ENCODE results near the gene SLBP.

Gene SLBP

DNA sequence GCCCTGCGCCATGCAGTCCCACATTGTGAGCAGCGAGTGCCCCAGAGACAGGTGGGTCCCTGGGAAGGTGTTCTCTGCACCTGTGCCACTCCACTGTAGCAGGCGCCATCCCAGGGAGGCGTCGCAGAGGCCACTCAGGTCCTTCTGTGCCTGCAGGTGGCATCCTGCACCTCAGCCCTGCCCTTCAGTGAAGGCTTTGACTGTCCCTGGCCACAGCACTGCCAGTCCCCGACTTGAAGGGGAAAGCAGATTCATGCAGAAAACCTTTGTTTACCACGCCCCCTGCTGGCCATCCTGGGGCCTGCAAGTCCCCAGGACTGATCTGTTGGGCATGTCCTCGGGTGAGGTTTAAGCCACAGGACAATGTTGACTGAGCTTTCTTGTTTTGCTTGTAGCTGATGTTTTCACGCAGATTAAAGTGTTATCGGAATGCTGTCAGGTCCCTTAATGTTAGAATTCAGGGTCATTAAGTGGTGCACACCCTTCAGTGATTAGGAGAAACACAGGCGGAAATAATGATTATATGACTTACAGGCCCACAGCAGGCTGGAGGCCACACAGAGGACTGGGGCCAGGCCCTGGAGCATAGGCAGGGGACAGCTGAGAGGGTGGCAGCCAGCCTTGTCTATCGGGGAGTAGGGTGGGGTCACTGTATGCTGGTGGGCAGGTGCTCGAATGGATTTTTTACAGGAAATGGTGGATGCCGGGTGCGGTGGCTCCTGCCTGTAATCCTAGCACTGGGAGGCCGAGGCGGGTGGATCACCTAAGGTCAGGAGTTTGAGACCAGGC, 14.2 kb upstream of the SLBP start:
- DNase-seq = peak; percentile 20 to 88 (median 79)

DNA sequence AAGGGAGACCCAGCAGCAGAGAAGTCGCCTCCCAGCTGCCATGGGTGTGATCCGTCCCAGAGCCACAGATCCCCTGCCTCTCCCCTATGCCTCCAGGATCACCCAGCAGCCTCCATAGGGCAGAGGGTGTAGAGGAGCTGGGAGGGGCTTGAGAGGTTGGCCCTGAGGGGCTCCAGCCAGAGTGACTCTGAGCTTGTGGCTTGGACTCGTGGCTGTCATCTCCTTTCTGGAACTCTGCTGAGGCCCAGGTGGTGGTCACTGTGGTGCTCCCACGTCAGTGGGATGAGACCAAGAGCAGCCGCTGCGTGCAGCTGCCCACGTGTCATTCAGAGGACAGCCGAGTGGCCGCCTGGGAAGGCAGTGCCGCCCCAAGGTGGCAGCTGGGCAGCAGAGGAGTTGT, 13.4 kb upstream of the SLBP start:
- DNase-seq = no peak

DNA sequence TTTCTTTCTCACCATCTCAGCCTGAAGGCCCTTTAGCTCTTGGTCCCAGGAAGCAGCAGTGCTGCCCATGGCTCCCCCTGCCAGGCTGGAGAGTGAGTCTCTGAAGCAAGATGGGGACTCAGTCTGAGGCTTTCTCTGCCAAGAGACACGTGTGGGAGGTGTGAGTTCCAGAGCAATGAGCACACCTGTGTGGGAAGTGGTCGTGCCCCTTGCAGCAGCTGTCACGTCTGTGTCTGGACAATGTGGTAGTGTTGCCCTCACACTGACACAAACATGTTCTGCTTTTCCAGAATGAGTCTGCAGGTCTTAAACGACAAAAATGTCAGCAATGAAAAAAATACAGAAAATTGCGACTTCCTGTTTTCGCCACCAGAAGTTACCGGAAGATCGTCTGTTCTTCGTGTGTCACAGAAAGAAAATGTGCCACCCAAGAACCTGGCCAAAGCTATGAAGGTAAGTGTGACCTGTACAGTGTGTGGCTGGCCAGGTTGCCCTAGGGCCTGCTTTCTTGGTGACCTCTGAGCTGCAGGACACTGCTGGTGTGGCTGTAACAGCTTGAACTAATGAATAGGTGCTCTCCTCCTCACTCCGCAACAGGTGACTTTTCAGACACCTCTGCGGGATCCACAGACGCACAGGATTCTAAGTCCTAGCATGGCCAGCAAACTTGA, 11.1 kb upstream of the SLBP start:
- DNase-seq = no peak

DNA sequence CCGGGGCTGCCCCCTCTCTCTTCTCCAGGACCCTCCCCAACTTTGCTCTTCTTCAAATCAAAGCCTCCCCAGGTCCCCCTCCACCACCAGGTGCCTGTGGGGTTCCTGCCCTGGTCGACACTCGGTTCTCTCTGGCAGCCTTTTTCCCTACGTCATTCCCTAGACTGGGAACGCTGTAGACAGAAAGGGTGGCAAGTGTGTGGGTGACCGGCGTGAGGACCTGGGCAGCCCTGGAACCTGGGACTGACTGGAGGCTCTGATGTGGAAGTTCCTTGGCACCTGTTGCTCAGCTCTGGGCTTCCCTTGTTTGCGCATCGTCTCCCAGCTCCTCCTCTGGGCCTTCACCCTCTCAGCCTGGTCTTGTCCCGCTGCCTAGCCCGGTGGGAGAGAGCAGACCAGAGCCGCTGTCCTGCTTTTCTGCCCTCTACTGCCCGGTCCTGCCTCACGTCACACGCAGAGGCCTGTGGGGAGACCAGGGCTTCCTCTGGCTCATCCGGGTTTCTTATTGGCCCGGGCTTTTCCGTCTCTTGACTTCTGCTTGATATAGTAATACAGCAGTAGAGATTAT, 10.5 kb upstream of the SLBP start:
- no peak for DNase-seq

DNA sequence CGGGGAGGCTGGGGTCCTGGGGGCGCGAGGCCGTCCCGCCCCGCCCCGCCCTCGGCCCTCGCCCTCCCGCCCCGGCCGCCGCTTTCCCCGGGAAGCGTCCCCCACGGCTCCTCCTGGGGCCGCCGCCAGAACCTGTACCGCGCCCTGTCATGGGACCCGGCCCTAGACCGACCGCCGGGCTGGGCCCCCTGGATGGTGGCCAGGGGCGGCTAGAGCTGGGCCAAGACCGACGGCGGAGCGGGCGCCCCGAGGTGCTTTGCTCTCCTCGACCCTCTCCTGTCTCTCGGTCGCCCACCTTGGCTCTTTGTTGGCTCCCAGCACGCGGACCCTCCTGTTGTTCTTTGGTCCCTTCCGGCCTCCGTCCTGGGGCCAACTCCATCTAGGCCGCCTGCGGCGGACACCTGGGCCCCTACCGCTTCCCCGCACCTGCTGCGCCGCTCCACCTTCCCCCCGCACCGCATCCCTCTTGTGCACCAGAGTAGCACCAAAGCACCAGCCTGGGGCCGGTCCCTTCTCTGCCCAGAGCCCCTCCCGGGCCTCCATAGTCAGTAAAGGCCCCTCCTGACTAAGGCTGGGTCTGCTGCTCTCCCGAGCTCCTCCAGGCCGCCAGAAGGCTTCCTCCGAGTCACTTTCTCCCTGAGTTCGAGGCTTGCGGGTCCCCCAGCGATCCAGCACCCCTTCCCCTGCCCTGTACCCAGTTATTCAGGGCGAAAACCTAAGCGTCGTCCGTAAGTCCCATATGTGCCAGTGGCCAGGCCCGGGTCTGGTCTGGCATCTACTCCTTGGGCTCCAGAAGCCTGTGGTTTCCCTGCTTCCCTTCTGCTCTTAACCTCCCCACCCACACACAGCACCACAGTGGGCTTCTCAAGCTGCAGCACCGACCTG, 9.8 kb upstream of the SLBP start:
- no peak for DNase-seq

DNA sequence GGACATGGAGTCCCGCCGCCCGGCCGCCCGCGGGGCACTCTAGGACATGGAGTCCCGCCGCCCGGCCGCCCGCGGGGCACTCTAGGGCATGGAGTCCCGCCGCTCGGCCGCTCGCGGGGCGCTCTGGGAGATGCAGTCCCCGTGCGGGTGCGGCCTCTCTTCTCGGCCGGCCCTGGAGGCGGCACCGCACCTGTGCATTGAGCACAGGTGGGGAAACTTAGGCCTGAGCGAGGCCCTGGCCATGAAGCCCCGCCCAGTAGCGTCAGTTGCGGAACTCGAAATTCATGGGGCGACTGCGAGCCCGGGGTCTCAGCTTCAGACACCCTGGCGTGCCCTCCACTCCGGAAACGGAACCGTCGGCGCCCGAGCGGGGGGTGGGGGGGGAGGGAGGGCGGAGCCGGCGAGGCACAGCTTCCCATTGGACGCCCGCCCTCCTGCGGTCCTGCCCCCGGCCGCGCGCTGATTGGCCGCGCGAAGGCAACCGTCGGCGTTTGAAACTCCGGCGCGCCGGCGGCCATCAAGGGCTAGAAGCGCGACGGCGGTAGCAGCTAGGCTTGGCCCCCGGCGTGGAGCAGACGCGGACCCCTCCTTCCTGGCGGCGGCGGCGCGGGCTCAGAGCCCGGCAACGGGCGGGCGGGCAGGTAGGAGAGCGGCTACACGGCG, 9.0 kb upstream of the SLBP start, which contains the start of the genes TACC3 and TMEM129:
TSS of gene TACC3 (plus strand) at position 519 of the 663 bp plus-strand sequence. CDS start 1,901 bp downstream, outside the sequence.
TSS of gene TMEM129 (minus strand) at position 321 of the 663 bp plus-strand sequence. CDS start 486 bp downstream, outside the sequence.
- peak; percentile 76 to 97 (median 92) for DNase-seq

DNA sequence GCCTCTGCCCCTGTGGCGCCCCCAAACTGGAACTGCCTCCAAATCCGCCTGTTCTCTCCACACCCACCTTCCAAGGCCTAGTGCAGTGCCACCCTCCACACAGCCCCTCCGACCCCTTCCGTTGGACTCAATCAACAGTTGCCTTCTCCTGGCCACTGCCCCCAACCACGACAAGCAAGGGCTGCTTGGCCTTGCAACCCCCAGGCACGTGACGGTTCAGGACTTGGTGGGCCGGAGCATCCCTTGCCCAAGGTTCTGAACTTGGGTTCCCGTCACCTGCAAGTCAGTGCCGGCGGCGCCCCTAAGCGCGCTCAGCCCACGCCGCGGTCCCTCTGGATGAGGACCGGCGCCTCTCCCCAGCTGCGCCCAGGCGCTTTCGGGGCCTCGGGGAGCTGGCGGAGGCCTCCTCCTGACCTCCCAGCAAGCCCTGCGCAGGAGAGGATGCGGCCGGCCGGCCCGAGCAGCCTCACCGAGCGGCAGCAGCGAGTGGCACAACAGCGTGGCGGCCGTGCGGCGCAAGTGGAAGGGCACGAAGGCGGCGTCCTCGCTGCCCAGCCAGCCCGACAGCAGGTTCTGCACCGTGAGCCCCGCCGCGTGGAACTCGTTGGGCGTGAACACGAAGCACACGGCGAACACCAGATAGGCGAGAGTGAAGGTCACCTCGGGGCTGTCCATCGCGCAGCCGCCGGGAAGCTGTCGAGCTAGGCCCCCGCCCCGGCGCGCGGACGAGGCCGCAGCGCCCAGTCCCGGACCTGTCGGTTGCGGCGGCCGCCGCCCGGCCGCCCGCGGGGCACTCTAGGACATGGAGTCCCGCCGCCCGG, 8.3 kb upstream of the SLBP start:
- DNase-seq = peak in 10 of 14 donors; percentile 5 to 70 (median 48)

DNA sequence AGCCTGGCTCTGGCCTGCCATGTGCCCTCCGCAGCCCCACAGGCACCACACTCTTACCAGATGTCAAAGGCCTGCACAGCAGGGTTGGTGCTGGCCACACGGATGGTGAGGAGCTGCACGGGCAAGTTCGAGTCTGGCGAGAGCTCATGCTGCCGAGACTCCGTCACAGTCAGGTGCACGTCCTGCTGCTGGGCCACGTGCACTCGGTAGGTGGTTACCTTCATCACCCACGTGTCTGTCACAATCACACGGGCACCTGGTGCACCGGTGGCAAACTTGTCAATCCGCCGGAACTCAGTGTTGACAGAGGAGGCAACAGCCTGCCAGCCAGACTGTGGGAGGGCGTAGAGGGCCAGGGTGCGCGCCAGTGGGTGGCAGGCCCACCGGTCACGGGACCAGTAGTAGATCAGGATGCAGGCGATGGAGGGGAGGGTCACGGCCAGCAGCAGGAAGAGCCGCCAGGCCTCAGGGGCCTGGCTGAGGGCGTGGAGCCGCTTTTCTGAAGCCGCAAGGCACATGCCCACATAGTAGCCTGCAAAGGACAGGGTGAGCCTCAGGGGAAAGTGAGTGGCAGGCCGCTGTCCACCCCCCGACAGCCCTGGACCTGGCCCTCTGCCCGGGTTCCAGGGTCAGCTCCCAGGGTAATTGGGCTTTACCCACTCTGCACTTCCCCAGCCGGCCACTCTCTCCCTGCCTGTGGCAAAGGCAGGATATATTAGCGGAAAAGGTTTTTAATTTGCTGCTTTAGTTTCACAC, 6.2 kb upstream of the SLBP start:
- no peak for DNase-seq

DNA sequence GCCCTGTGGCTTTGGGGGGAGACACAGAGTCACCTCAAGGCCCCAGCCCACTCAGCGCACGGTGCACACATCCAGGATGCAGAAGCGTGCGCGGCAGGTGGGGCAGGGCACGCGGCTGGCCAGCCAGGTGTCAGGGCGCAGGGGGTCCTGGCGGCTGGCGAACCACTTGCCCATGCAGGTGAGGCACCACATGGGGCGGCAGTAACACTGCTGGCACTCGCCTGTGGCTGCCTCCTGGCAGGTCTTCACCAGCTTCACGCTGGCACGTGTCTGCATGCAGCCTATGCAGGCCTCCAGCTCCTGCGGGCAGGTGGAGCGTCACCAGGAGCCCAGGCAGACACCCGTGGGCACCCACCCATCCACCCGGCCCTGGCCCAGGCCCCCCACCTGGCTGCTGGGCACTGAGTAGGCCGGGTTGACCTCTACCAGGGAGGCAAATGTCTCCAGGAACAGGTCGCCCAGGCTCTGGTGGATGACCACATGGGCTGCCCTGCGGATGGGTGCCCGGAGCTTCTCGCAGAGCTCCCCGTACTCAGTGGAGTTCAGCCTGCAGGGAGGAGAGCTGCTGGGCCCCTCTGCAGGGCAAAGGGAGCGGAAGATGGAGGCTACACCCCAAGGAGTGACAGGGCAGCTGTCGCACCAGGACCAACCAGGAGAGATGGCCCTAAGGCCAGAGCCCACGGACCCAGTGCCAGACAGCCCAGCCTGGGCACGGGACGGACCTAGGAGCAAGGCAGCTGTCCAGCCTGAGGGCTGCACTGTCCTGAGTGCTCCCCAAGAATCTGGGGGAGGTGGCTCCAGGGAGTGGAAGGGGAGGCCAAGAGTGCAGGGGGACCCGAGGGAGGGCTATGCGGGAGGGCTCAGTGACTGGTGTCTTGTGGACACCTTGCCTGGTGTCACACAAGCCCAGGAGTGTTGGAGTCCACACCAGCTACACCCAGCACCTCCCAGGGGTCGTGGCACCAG, 5.3 kb upstream of the SLBP start:
- no peak for DNase-seq

DNA sequence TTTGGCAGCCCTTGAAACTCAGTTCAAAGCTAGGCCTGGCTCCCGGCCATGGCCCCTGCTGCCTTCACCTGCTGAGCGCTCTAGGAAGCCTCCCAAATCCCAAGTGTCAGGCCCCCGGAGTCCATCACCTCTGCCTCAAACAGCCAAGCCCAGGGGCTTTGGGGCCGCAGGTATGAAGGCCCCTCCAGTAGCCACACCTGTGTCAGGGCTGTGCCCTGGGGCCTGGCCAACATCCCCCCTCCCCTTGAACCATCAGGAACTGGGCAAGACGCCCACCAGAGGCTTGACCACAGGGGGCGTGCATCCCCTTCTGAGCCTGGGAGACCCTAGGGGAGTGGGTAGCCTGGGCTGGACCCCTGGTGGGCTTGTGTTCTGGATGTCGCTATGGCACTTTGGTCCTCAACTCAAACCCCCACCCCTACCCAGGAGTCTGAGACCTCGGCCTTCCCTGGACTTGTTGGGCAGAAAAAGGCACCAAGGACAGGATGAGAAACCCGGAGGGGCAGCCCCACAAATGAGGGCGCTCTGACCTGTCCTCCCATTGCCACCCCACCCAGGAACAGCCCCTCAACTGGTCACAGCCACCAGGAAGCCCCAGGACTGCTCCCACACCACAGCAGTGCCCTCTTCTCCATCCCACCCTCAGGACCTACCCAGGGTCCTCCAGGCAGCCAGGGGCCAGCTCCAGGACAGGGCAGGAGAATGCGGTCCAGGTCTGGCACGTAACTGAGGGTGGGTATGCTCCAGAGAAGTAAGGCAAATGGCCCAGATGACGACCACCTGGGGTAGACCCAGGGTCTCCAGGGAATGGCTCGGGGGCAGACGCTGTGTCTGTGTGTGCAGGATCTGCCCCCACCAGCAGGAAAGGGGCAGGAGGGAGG, 4.2 kb upstream of the SLBP start:
- no peak for DNase-seq

DNA sequence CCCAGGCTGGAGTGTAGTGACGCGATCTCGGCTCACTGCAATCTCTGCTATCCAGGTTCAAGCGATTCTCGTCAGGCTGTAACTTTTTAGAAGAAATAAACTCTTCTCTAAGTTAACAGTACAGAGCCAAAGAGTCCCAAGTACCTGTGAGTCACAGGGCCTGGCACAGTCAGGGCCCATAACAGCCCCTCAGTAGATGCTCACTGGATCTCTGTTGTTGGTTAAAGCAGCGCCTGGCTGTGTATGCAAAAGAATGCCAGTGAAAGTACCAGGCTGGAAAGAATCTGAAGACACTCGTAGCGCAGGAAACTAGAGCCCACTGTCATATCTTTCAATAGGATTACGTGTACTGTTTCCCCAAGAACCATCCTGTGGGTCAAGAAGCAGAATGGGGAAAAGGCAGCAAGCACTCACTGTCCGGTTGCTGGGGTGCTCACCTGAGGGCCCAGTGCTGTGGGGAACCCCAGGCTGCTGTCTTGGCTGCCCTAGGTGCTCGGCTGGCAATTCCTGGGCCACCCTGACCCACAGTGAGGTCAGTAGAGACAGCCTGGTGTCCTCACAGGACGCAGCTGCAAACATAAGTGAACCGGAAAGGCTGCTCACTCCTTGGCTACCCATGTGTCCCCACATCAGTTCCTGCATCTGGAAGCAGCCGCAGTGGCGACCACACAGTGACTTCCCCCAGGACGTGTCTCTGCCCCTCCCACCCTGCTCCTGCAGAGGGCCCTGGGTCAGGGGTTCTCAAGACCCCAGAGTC, 3.1 kb upstream of the SLBP start:
- DNase-seq = no peak

DNA sequence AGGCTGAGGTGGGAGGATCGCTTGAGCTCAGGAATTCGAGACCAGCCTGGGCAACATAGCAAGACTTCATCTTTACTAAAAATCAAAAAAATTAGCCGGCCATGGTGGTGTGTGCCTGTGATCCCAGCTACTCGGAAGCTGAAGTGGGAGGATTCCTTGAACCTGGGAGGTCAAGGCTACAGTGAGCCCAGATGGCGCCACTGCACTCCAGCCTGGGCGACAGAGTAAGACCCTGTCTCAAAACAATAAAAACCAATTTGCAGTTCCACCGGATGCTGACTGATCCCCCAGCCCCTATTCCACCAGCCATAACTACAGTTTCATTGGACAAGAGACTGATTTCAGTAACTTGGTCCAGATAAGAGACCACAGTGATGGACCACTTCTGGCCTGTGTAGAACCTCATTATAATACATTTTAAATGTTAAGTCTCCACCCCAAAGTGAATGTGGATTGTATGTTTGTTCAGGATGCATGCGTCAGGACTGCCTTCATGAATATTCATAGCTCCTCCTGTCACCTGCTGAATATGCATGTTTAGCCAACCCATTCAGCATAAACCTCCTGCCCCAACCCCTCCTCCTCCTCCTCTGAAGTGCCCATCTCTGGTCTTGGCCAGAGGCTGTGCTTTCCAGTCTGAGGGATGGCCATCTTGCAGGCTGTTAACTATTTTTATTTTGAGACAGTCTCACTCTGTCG, 2.3 kb upstream of the SLBP start:
- no peak for DNase-seq

DNA sequence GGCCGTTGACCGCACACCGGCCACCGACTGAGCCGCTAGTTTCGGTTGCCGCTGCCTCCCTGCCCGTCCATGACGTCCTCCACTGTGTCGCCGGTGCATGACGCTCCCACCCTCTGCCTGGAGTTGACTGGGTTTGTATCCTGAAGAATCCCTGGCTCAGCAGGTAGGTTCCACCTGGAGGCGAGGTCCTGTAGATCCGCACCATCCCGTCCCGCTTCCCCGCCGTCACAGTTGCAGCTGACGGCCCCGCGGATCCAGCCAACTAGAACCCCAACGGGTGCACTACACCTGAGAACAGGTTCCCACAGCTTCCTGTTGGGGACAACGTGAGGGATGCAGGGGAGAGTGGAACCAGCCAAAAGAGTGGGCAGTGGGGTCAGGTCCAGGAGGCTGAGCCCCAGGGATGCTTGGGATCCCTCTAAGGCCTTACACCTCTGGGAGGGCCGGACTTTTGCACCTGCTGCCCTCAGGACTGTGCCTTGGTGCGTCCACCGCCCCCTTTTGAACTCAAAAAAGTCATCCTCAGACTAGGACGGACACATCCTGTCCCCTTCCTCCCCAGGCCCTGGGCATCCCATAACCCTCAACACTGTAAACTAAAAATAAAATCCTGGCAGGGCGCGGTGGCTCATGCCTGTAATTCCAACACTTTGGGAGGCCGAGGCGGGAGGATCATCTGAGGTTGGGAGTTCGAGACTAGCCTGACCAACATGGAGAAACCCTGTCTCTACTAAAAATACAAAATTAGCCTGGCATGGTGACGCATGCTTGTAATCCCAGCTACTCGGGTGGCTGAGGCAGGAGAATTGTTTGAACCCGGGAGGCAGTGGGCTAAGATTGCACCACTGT, 1.1 kb upstream of the SLBP start:
- no peak for DNase-seq

DNA sequence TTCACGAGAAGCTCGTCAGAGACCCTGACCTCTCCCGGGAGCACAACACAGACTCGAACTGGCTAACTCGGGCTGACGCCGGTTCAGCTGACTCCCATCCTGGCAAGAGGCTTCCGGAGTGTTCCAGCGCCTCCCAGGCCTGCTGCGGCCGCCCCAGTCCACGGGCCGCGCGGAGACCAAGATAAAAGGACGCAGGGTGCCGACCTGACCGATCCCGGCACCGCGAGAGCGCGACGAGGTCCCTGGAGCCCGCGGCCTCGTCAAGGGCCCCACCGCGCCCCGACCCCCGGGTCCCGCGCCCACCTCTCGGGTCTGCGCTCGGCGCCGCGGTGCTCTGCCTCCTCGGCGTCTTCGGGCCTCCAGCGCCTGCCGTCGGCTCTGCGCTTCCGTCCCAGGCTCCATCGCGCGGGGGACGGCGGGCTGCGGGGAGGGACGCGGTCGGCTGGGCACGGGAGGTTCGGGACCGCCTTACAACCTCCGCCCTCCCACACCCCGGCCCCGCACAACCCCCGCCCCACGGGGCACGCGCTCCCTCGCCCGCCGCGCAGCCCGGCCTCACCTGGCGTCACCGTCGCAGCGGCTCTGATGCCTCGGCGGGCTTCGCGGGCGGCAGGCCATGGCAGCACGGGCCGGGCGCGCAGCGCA, 426 bp downstream of the SLBP start:
- DNase-seq = peak in 11 of 14 donors; percentile 35 to 68 (median 54)

DNA sequence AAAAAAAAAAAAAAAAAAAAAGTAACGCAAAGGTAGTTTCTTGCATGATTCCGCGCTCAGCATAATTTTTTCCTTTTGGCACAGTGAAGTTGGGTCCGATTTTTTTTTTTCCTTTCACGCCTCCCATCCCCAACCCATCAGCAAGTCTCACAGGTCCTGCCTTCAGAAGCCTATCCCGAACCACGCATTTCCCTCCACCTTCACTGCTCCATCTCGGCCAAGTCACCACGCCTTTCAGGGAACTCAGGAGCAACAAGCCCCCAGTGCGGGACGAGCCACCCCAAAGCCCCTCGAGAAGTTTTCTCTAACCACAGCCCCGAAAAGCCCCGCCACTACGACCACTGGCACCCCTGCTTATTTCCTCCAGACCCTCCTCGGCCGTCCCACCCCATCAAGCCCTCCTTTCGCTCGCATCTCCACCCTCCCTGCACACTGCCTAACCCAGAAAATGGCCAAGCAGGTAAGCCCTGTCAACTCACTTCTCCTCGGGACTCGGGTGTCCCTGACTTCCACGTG, 1.0 kb downstream of the SLBP start:
- no peak for DNase-seq
